ENCODE results near the gene SSR1. TPM values are rescaled to one million over a fixed set of nuclear protein-coding genes. Genes with fewer than 3 reads are reported as not detected.

Gene SSR1
- total and polyA plus RNA-seq, 9 of the 15 experiments (the other 6 are each of a cell fraction or from before 2014, with no cell fraction given) = 87.7 to 220 (median 144) TPM

GRCh38 chr6:7261032-7261841 is 51.8 kb downstream of the SSR1 start (continued):
- TF ChIP-seq ZBTB1 (CRISPR knock-in tag; IDR thresholded peaks at IDR 0.05; ENCODE audit: borderline replicate concordance, low read depth) (no peak), EP300 (IDR thresholded peaks at IDR 0.05; ENCODE audit: low read length) (no peak), EGR1 (conservative IDR thresholded peaks at IDR 0.05) (peak; percentile 60), KDM2B (CRISPR knock-in tag; IDR thresholded peaks at IDR 0.05) (no peak), POLR2AphosphoS2 (IDR thresholded peaks at IDR 0.05; ENCODE audit: low read length) (no peak), CREBBP (IDR thresholded peaks at IDR 0.05; ENCODE audit: low read depth, low read length) (no peak), PKNOX1 (IDR thresholded peaks at IDR 0.05) (no peak; the same call in 1 of the 2 replicates)

- Histone ChIP-seq H3K4me3 (no peak overlapping the region), H3K9me1 (ENCODE audit: control insufficient read depth, insufficient read depth, low read length) (no peaks in the 10 kb centered on the region), H3K9me3 (replicated peaks; ENCODE audit: control insufficient read depth, insufficient read depth, low read depth, low read length) (no peaks in the 10 kb centered on the region), H3K9ac (ENCODE audit: insufficient read depth in 1 of 2, low read depth in 2 of 2, low read length in 2 of 2) (peak overlapping the region in 1 of 2 experiments; percentile 81; a peak in 2 of 4 replicates), H4K20me1 (replicated peaks; ENCODE audit: control insufficient read depth, insufficient read depth, low read length) (no peaks in the 10 kb centered on the region), H3K4me2 (ENCODE audit: insufficient read depth, low read length) (peak overlapping the region; percentile 85), H2AFZ (ENCODE audit: low read depth, low read length) (peak overlapping the region; percentile 98), H3K27ac (ENCODE audit: extremely low read depth, low read depth, low read length) (no peak overlapping the region), H3K79me2 (ENCODE audit: control insufficient read depth, insufficient read depth, low read length) (no peaks in the 10 kb centered on the region), H3K27me3 (ENCODE audit: control insufficient read depth in 2 of 2, insufficient read depth in 2 of 2, low read length in 2 of 2) (no peaks in the 10 kb centered on the region; a peak in 1 of 5 replicates), H3K4me1 (replicated peaks in 1 of 2; ENCODE audit: control insufficient read depth in 2 of 2, insufficient read depth in 2 of 2, low read length in 2 of 2) (peaks cover 20 to 37% of the 10 kb centered on the region in 2 experiments), H3K36me3 (ENCODE audit: control insufficient read depth, insufficient read depth, low read length) (no peaks in the 10 kb centered on the region)
- FAIRE-seq (no peak), DNase-seq (ENCODE audit: extremely low read depth in 1 of 4, low spot score in 3 of 4) (no peak), ATAC-seq (no peak)
- in situ Hi-C loops (cut with MboI) (no loop called here), intact Hi-C loops (cut with micrococcal nuclease) (no loop called here)
- CTCF ChIA-PET (ENCODE audit: low intra/inter-chr PET ratio) = no interaction called here
- POLR2A ChIA-PET = interaction anchor here (0.7 kb wide), 1 partner anchor 15 kb away, joined by 3 read pairs; no protein-coding TSS in a partner anchor
- no TSS peak for BruUV-seq (replicated peaks)
- WGBS (ENCODE audit: insufficient coverage, low coverage, missing lambda C conversion rate) = 70% methylated on average over 12 of the region's 13 CpGs
- TF ChIP-seq ZBTB26 (CRISPR knock-in tag; IDR thresholded peaks at IDR 0.05) (0 out of 2 replicates have a peak, but pooled peaks have one; percentile 24), TBL1XR1 (IDR thresholded peaks at IDR 0.05; ENCODE audit: low read length in 2 of 2) (no peak)
These were observed 52.5 kb downstream of the SSR1 start for GRCh38 chr6:7260291-7261031.
